ENCODE results near the gene LRRN2.

DNA sequence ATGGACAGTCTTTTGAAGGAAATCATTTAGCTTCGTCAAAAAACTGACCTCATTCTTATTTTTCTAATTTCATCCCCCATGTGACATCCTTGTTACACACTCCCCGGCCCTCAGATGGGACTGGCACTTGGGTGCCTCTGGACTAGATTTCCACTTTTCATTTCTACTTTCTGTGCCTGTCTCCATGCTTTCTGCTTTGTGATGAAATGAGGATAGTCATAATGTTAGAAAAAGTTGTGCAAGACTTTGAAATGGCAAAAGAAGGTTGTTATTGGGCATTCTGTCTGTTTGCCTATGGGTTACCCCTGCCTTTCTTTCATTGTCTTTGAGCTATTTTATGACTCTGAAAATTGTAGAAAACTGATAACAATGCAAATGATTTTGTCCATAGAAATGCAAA lies 114.4 kb downstream of the LRRN2 start:
- TF ChIP-seq POLR2AphosphoS5 (IDR thresholded peaks at IDR 0.05) (no peak), POLR2A (IDR thresholded peaks at IDR 0.05) (no peak), EP300 (IDR thresholded peaks at IDR 0.05) (no peak)
- TF ChIP-seq, protein P1, sequence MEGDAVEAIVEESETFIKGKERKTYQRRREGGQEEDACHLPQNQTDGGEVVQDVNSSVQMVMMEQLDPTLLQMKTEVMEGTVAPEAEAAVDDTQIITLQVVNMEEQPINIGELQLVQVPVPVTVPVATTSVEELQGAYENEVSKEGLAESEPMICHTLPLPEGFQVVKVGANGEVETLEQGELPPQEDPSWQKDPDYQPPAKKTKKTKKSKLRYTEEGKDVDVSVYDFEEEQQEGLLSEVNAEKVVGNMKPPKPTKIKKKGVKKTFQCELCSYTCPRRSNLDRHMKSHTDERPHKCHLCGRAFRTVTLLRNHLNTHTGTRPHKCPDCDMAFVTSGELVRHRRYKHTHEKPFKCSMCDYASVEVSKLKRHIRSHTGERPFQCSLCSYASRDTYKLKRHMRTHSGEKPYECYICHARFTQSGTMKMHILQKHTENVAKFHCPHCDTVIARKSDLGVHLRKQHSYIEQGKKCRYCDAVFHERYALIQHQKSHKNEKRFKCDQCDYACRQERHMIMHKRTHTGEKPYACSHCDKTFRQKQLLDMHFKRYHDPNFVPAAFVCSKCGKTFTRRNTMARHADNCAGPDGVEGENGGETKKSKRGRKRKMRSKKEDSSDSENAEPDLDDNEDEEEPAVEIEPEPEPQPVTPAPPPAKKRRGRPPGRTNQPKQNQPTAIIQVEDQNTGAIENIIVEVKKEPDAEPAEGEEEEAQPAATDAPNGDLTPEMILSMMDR (IDR thresholded peaks at IDR 0.05) = no peak

All from gastroesophageal sphincter (tissue), 3 donors.